ENCODE measurements around the gene CHST14. TPM values are rescaled to one million over a fixed set of nuclear protein-coding genes. Genes with fewer than 3 reads are reported as not detected.
A peak's percentile ranks its signal among the peaks of the same experiment; 100 is the strongest.

Gene CHST14
- polyA plus RNA-seq, 6 donors from 2014 or later, result 1.4 to 3.2 (median 2.2) TPM

DNA sequence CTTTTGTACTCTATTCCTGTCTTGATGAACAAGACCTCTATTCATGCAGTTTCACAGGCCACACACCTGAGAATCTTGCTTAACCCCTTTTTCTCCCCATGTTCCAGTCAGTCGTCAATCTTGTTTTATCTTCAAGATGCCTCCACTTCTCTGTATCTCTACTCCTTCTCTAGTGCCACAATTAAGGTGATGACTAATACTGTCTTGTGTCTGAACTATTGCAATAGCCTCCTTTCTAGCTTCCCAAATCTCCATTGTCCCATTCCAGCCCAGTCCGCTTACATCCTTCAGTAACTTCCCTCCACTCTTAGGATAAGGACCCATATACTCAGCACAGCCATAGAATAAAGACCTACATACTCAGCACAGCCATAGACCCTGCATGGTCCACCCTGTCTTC lies 24.7 kb downstream of the CHST14 start:
- ATAC-seq (ENCODE audit: low read depth in 2 of 2) (no peak), DNase-seq (no peak)
- no peaks in the 10 kb centered on the region for H3K9me3 Mint-ChIP-seq
- H3K4me3 Mint-ChIP-seq, result no peak overlapping the region
- H3K27ac Mint-ChIP-seq, result no peak overlapping the region
- H3K4me1 Mint-ChIP-seq, result no peaks in the 10 kb centered on the region
- no peaks in the 10 kb centered on the region for H3K36me3 Mint-ChIP-seq
- H3K27me3 Mint-ChIP-seq, result peaks cover 24 to 33% (median 30%) of the 10 kb centered on the region in 3 donors

DNA sequence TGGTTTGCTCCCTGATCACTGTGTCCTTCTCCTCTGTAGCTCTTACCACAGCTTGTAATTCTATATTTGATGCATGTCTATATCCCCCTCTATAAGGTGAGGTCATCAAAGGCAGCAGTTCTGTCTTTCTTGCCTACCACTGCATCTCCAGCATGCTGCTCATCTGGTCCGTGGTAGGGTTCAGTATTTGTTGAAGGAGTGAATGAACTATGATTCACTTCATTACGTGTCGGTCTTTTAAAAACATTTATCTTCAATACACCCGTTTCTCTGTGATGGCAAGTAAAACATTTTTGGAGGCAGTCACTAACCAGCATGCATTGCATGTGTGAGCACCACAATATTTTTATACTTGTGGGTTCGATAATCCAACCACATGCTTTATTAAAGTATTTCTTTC lies 27.6 kb downstream of the CHST14 start:
- DNase-seq, result no peak
- Mint-ChIP-seq H3K36me3 (no peaks in the 10 kb centered on the region), H3K4me3 (no peak overlapping the region), H3K27ac (peak overlapping the region in 1 of 6 donors; percentile 4), H3K9me3 (no peaks in the 10 kb centered on the region), H3K4me1 (no peaks in the 10 kb centered on the region), H3K27me3 (peaks cover 38 to 50% (median 40%) of the 10 kb centered on the region in 3 donors)
- no peak for ATAC-seq (ENCODE audit: low read depth in 2 of 2)

DNA sequence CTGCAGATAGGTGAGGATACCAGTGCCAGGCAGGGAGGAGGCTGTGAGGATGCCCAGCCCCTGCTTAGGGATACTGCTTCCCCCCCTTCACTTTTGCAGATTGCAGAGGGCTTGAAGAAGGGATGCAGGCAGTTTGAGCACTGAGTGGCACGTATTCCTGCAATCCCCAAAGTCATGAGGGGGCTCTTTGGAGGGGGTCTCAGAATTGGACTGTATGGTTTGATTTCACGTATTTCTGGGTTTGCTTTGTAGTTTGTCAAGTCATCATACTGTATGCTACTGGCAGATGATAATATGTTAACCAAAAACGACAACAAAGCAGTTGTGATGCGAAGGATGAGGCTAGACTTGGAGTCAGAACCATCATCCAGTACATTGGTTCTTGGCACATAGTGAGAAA lies 28.1 kb downstream of the CHST14 start:
- H3K27ac Mint-ChIP-seq, result peak overlapping the region in 1 of 6 donors; percentile 59
- H3K4me1 Mint-ChIP-seq, result no peaks in the 10 kb centered on the region
- DNase-seq (no peak), ATAC-seq (ENCODE audit: low read depth in 2 of 2) (no peak)
- H3K27me3 Mint-ChIP-seq, result peaks cover 38 to 50% (median 39%) of the 10 kb centered on the region in 3 donors
- H3K9me3 Mint-ChIP-seq, result no peaks in the 10 kb centered on the region
- no peak overlapping the region for H3K4me3 Mint-ChIP-seq
- H3K36me3 Mint-ChIP-seq, result no peaks in the 10 kb centered on the region

DNA sequence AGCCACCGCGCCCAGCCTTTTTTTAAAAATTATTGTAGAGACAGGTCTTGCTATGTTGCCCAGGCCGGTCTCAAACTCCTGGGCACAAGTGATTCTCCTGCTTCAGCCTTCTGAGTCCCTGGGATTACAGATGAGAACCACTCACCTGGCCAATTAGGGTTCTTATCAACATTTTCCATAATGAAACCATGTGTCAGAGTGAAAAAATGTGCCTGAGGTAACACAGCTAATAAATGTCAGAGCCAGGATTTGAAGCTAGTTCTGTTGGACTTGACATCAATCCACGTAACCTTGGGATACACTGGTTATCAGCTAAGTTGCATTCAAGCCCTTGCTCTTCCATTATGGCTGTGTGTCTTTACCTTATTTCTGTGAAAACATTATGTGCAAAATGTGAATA lies 29.1 kb downstream of the CHST14 start:
- no peak for DNase-seq
- no peaks in the 10 kb centered on the region for H3K4me1 Mint-ChIP-seq
- no peak overlapping the region for H3K4me3 Mint-ChIP-seq
- ATAC-seq (ENCODE audit: low read depth in 2 of 2), result no peak
- H3K27ac Mint-ChIP-seq, result no peak overlapping the region
- peaks cover 29 to 53% (median 38%) of the 10 kb centered on the region in 3 donors for H3K27me3 Mint-ChIP-seq
- no peaks in the 10 kb centered on the region for H3K36me3 Mint-ChIP-seq
- no peaks in the 10 kb centered on the region for H3K9me3 Mint-ChIP-seq

DNA sequence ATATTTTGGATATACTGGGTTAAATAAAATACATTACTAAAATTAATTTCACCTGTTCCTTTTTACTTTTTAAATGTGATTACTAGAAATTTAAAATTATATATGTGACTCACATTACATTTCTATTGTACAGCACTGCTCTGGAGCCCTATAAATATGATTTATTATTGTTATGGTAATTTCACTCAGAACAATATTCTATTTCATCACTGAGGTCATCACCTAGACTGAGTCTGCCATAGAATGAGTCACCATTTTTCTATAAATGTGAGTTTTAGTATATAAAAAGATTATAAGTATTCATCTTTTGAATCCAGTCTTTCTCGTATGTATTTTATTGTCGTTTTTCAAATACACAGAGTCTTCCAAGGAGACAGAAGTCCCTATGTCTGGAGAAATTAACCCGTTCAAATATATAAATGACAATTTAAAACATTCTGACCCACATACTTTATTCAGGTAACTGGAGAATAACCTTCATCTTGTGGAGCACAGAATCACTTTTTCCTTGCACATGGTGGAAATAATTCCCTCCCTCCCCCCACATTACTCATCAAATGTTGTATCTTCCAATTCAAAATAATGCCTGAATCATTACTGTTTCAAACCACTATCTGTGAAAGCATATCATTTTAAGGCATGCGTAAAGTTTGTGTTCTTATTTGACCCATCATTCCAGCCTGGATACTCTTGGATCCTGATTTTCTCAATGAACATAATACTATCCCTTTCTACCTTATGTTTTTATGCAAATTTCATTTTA lies 30.0 kb downstream of the CHST14 start:
- H3K36me3 Mint-ChIP-seq, result no peaks in the 10 kb centered on the region
- no peak for ATAC-seq (ENCODE audit: low read depth in 2 of 2)
- DNase-seq, result no peak
- peaks cover 25 to 50% (median 40%) of the 10 kb centered on the region in 3 donors for H3K27me3 Mint-ChIP-seq
- no peaks in the 10 kb centered on the region for H3K4me1 Mint-ChIP-seq
- H3K27ac Mint-ChIP-seq, result no peak overlapping the region
- no peaks in the 10 kb centered on the region for H3K9me3 Mint-ChIP-seq
- no peak overlapping the region for H3K4me3 Mint-ChIP-seq

DNA sequence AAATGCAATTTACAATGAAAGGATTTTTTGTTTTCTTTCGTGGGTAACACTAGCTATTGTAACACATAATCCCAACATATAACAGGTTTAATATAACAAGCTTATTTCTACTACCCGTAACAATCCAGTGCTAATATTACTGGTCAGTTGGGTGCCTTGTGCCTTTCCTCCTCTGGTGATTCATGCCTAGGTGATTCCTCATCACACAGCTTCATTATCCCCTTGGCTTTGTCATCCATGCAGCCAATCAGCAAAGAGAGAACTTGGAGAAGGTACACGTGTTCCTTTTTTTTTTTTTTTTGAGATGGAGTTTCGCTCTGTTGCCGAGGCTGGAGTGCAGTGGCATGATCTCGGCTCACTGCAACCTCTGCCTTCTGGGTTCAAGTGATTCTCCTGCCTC lies 30.7 kb downstream of the CHST14 start:
- ATAC-seq (ENCODE audit: low read depth in 2 of 2), result no peak
- H3K4me3 Mint-ChIP-seq, result no peak overlapping the region
- no peaks in the 10 kb centered on the region for H3K9me3 Mint-ChIP-seq
- no peak overlapping the region for H3K27ac Mint-ChIP-seq
- DNase-seq, result no peak
- peaks cover 29 to 50% (median 42%) of the 10 kb centered on the region in 3 donors for H3K27me3 Mint-ChIP-seq
- H3K4me1 Mint-ChIP-seq, result peaks cover 1 to 2% (median 2%) of the 10 kb centered on the region in 3 donors
- no peaks in the 10 kb centered on the region for H3K36me3 Mint-ChIP-seq

DNA sequence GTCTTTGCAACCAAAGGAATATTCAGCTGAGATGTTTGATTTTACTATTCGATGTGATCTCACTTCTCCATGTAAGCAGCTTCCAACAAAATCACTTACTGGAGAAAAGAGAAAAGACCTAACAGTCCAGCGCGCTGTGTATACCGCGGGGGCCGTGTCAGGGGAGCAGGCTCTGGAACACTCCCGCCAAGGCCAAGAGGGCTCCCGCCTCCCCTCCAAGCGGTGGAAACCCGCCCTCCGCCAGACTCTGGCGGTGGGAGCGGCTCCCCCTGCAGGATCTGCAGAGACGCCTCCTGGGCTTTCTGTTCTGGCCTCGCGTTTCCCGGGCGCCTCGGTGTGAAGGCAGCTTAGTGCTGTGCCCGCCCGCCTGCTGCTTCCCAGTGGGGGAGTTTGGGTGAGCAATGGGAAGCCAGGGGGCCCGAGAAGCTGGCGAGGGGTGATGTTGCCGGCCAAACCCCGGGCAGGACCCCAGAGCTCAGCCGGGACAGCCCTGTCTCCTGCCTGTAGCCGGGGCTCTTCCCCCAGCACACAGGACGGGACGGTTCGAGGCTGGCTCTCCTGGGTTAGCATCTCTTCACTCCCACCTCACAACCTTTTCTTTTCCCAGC lies 36.3 kb downstream of the CHST14 start:
- DNase-seq (peak; percentile 45), ATAC-seq (ENCODE audit: low read depth in 2 of 2) (peak; percentile 16 to 49)
- peak overlapping the region; percentile 5 to 74 (median 62) for H3K4me3 Mint-ChIP-seq
- H3K27me3 Mint-ChIP-seq, result peaks cover 33 to 41% (median 34%) of the 10 kb centered on the region in 3 donors
- no peaks in the 10 kb centered on the region for H3K9me3 Mint-ChIP-seq
- H3K4me1 Mint-ChIP-seq, result peaks cover 25 to 33% (median 27%) of the 10 kb centered on the region in 3 donors
- H3K27ac Mint-ChIP-seq, result peak overlapping the region in 1 of 6 donors; percentile 71
- no peaks in the 10 kb centered on the region for H3K36me3 Mint-ChIP-seq

DNA sequence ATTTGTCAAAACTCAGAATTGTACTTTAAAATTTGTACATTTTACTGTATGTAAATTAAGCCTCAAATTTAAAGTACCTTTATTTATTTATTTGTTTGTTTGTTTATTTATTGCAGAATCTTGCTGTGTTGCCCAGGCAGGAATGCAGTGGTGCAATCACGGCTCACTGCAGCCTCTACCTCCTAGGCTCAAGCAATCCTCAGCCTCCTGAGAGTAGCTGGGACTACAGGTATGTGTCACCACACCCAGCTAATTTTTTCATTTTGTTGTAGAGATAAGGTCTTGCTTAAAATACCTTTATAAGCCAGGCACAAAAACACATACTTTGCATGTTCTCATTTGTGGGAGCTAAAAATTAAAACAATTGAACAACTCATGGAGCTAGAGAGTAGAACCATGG lies 37.4 kb downstream of the CHST14 start:
- Mint-ChIP-seq H3K27me3 (peaks cover 23 to 34% (median 24%) of the 10 kb centered on the region in 3 donors), H3K9me3 (no peaks in the 10 kb centered on the region), H3K27ac (no peak overlapping the region), H3K4me1 (peaks cover 31 to 40% (median 32%) of the 10 kb centered on the region in 3 donors), H3K4me3 (peak overlapping the region in 2 of 8 donors; percentile 57 to 68), H3K36me3 (no peaks in the 10 kb centered on the region)
- DNase-seq (no peak), ATAC-seq (ENCODE audit: low read depth in 2 of 2) (no peak)

DNA sequence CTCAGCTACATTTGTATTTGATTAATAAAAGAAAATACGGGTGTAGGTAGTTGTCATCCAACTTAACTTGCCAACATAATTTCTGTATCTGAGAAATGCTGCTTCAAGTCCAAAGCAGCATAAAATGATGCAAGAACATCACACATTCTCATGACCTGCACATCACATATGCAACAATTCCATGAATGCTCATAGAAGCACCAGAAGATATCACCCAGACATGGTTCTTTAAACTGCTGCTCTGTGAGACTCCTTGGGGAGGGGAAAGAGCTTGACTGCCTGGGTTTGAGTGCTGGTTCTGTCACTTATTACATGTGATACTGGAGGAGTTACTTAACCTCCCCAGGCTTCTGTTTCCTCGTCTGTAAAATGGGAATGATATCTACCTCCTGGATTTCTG lies 39.4 kb downstream of the CHST14 start:
- Mint-ChIP-seq H3K27me3 (peaks cover 19 to 25% (median 24%) of the 10 kb centered on the region in 3 donors), H3K4me3 (peak overlapping the region in 7 of 8 donors; percentile 73 to 97 (median 94)), H3K36me3 (no peaks in the 10 kb centered on the region), H3K9me3 (no peaks in the 10 kb centered on the region), H3K4me1 (peaks cover 31 to 40% (median 32%) of the 10 kb centered on the region in 3 donors), H3K27ac (peak overlapping the region in 4 of 6 donors; percentile 67 to 95 (median 82))
- DNase-seq (no peak), ATAC-seq (ENCODE audit: low read depth in 2 of 2) (no peak)

DNA sequence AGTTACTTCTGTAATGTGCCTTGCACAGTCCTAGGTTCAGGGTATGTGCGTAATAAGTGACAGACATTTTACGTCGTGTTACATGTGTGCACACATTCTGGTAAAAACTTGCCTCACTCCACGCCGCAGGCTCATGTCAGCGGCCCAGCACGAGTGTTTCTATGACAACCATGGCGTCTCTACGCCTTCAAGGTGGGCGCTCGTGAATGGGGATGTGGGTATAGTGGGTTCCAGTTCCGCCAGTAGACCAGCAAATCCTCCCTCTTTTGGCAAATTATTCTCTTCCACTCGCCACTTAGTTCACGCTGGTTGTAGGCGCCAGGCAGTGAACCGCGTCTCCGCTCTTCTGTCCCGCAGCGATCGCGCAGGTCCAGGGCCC lies 40.3 kb downstream of the CHST14 start:
- ATAC-seq (ENCODE audit: low read depth in 2 of 2), result peak; percentile 78 to 85
- peak overlapping the region; percentile 50 to 95 (median 76) for H3K27ac Mint-ChIP-seq

DNA sequence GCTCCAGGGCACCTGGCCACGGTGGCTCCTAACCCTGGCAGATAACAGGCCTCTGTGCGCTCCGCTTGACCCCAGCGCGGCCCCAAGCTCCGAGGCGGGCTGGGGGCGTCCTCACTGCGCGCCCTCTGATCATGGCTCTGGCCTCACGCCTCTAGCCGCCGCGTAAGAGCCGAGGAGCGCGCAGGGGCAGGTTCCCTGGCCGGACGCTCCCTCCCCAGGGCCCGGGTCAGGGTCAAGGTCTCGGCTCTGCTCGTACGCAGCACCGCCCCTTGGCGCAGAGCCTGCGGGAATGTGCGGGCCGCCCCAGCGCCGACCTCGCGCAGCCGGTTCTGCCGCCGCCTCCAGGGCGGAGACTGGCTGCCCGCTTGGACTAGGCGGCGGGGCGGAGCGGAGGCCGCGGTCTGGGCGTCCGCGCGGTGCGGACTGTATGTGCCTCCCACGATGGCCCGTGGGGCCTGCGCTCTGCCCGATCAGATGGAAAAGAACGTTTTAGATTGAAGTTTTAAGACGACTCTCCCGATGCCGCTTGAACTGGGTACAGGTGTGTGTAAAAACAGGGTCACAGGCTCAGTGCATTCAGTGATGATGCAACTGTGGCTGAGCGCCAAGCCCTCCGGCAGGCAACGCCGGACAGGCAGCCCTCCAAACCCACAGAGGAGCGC lies 40.8 kb downstream of the CHST14 start:
- no peaks in the 10 kb centered on the region for H3K36me3 Mint-ChIP-seq
- peak overlapping the region; percentile 73 to 97 (median 94) for H3K4me3 Mint-ChIP-seq
- peak; percentile 15 for DNase-seq
- ATAC-seq (ENCODE audit: low read depth in 2 of 2), result peak; percentile 18 to 24
- H3K27me3 Mint-ChIP-seq, result peaks cover 10 to 20% (median 12%) of the 10 kb centered on the region in 3 donors
- H3K4me1 Mint-ChIP-seq, result peaks cover 28 to 37% (median 30%) of the 10 kb centered on the region in 3 donors
- no peaks in the 10 kb centered on the region for H3K9me3 Mint-ChIP-seq
- H3K27ac Mint-ChIP-seq, result peak overlapping the region in 5 of 6 donors; percentile 61 to 95 (median 78)

More for the DNA sequence above, 40.3 kb downstream of the CHST14 start:
- Mint-ChIP-seq H3K4me3 (peak overlapping the region; percentile 73 to 97 (median 94)), H3K36me3 (no peaks in the 10 kb centered on the region), H3K9me3 (no peaks in the 10 kb centered on the region), H3K27me3 (peaks cover 14 to 25% (median 16%) of the 10 kb centered on the region in 3 donors), H3K4me1 (peaks cover 31 to 40% (median 32%) of the 10 kb centered on the region in 3 donors)
- DNase-seq, result peak; percentile 77

DNA sequence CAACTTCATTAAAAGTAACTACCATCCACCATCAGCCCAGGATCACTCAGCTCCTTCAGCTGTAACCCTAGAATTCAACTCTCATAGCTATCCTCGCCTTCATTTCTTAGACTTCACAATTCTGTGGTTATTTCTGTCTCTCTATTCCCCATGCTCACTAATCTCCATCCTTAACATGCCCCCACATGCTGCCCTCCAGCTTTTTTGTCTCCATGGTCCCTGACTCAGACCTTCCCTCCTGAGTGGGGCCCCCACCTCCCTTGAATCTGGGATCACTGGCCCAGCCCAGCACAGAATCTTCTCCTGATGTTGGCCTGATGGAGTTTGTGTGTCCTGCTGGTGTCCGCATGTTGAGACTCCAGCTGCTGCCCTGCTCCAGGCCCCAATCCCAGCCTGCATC lies 41.7 kb downstream of the CHST14 start:
- no peak for ATAC-seq (ENCODE audit: low read depth in 2 of 2)
- no peak for DNase-seq
- Mint-ChIP-seq H3K27me3 (peaks cover 4 to 15% (median 6%) of the 10 kb centered on the region in 3 donors), H3K9me3 (no peaks in the 10 kb centered on the region), H3K4me3 (peak overlapping the region; percentile 73 to 95 (median 86)), H3K36me3 (no peaks in the 10 kb centered on the region), H3K27ac (peak overlapping the region in 5 of 6 donors; percentile 43 to 88 (median 82)), H3K4me1 (peaks cover 22 to 28% (median 24%) of the 10 kb centered on the region in 3 donors)

DNA sequence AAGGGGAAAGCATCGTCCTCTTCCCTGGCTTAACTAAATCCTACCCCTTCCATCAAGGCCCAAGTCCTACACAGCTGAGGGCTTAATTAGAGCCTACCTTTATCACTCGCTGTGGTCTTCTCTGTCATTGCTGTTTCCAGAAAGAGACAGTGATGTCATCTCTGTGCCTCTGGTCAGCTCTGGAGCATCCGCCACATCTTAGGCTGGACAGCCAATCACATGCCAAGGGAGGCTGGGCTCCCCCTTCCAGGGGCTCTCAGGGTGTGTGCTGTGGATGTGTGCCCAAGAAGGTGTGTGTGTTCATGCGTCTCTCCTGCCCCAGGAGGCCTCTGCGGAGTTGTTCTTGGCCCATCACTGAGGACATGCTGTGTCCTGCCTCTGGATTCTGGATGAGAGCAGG lies 42.8 kb downstream of the CHST14 start:
- ATAC-seq (ENCODE audit: low read depth in 2 of 2) (no peak), DNase-seq (no peak)
- H3K27ac Mint-ChIP-seq, result peak overlapping the region in 3 of 6 donors; percentile 10 to 84 (median 78)
- H3K4me3 Mint-ChIP-seq, result peak overlapping the region in 3 of 8 donors; percentile 21 to 76 (median 29)
- no peaks in the 10 kb centered on the region for H3K36me3 Mint-ChIP-seq
- peaks cover 20 to 25% (median 21%) of the 10 kb centered on the region in 3 donors for H3K4me1 Mint-ChIP-seq
- peaks cover 0 to 6% (median 0%) of the 10 kb centered on the region in 3 donors for H3K27me3 Mint-ChIP-seq
- H3K9me3 Mint-ChIP-seq, result no peaks in the 10 kb centered on the region
